Measurements from ENCODE around the gene POLE3.

- no peak for TF ChIP-seq POLR2A (IDR thresholded peaks at IDR 0.05)
- no peak for TF ChIP-seq CTCF (IDR thresholded peaks at IDR 0.05)
Observed at GRCh38 chr9:113421726-113422125, 11.3 kb upstream of the POLE3 start.

All from testis (tissue), 2 donors.